Naive thymus-derived CD8-positive, alpha-beta T cell (primary cell): ENCODE measurements around the gene DGUOK. TPM values are rescaled to one million over a fixed set of nuclear protein-coding genes. Genes with fewer than 3 reads are reported as not detected.

Experiments
- ATAC-seq, 2 donors: fragments of 150-1000 bp; cut with Tn5 transposase in 1 of 2; sonication (Bioruptor Pico), chemical (Tn5 transposase) in 1 of 2; 1 replicate in 1 of 2; 2 replicates in 1 of 2; pipeline ENCODE4 v1.10.0; 2021; ENCODE audit warnings: mild to moderate bottlenecking in 2 of 2, moderate library complexity in 2 of 2
- POLR2A ChIA-PET: fragments of 350-600 bp; sonication (Branson Sonifier 250); formaldehyde crosslinking; loops from one replicate; lab custom pipeline; 2021; ENCODE audit warnings: antibody characterized with exemption; lab: Charles Lee
- DNase-seq, 10 donors: peaks; one replicate each; pipeline versions ENCODE4 v3.0.0 to v3.0.0-alpha.2; 2020 to 2022
- H3K27ac Mint-ChIP-seq, 10 donors: one replicate each; pipeline ENCODE4 v1.8.0; 2020 to 2022; ENCODE audit warnings: mild to moderate bottlenecking in 10 of 10, mixed read lengths in 10 of 10, moderate library complexity in 4 of 10, inconsistent platforms in 1 of 10
- H3K27me3 Mint-ChIP-seq, 5 donors: one replicate each; pipeline ENCODE4 v1.8.0; 2021 to 2022; ENCODE audit warnings: mixed read lengths in 5 of 5
- H3K36me3 Mint-ChIP-seq, 3 donors: one replicate each; pipeline ENCODE4 v1.8.0; 2020 to 2022; ENCODE audit warnings: mixed read lengths in 3 of 3, mild to moderate bottlenecking in 2 of 3, inconsistent platforms in 1 of 3
- H3K4me1 Mint-ChIP-seq, 4 donors: one replicate each; pipeline ENCODE4 v1.8.0; 2021 to 2022; ENCODE audit warnings: mixed read lengths in 4 of 4
- H3K4me3 Mint-ChIP-seq, 10 donors: one replicate each; pipeline ENCODE4 v1.8.0; 2020 to 2022; ENCODE audit warnings: mild to moderate bottlenecking in 10 of 10, mixed read lengths in 10 of 10, moderate library complexity in 6 of 10, inconsistent platforms in 1 of 10
- H3K9me3 Mint-ChIP-seq, 9 donors: one replicate each; pipeline ENCODE4 v1.8.0; 2020 to 2022; ENCODE audit warnings: mixed read lengths in 9 of 9, mild to moderate bottlenecking in 3 of 9, inconsistent platforms in 1 of 9, moderate library complexity in 1 of 9
- polyA plus RNA-seq, 3 donors: library from polyadenylated mRNA; unstranded; fragments of 300-500 nt; fragmentation: Illumina TruSeq; gene quantifications; one replicate each; pipeline ENCODE4 v1.2.3, GENCODE V29; 2021
- total RNA-seq, 8 experiments: library from RNA in 2 of 8; stranded (reverse) in 2 of 8; gene quantifications; one replicate each; pipeline ENCODE4 v1.2.3 and lab custom pipeline; 2021 to 2026

The DGUOK gene
- total and polyA plus RNA-seq, 5 experiments from 2014 or later: 70.3 to 219 (median 207) TPM

DNA sequence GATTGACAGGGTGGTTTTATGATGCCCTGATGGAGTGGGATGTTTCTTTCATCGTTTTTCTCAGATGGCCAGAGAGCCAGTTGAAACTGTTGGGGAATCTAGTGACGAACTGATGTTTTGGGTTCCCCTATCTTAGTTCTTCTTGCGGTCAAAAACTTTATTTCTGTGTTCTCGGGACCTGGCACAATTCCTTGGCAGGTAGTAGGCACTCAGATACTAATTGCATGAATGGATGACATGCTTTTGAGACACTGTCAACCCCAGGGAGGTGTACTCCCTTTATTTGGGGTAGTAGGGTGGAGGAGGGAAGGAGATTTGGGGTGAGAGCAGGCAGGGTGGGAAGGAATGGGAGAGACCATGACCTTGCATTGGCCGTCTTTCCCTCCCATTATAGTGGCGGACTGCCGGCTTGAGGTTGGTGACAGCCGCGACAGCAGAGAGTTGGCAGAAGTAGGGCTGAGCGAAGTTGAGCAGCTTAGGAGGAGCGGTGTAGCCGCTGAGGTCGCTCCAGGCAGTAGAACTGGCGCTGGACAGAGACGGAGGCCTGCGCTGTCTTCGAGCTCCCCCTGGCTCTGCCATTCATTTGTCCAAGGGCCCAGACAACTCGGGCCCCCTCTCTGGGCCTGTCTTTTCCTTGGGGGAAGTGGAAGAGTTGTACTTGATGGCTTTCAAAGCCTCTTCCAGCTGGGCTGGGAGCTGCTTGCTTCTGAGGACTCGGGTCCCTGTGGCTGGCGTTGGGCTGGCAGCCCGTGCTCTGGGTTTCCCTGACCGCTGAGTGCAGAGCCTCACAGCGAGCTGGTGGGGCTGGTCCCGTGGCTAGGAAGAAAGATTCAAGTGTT, 60.6 kb downstream of the DGUOK start:
- H3K36me3 Mint-ChIP-seq: peaks cover 8 to 39% (median 17%) of the 10 kb centered on the region in 3 donors
- H3K4me1 Mint-ChIP-seq: peaks cover 49 to 80% (median 78%) of the 10 kb centered on the region in 4 donors
- H3K9me3 Mint-ChIP-seq: peaks cover 0 to 3% (median 0%) of the 10 kb centered on the region in 9 donors
- H3K4me3 Mint-ChIP-seq: peak overlapping the region; percentile 78 to 91 (median 86)
- POLR2A ChIA-PET: interaction anchor here (0.6 to 4.0 kb wide), 18 partner anchors 9 to 191 kb away, joined by 3 to 21 read pairs (median 4); partner anchors contain the start of genes DGUOK, MOB1A and STAMBP
- H3K27me3 Mint-ChIP-seq: no peaks in the 10 kb centered on the region
- DNase-seq (peak in 8 of 10 donors; percentile 17 to 69 (median 40)), ATAC-seq (peak; percentile 24 to 35)
- H3K27ac Mint-ChIP-seq: peak overlapping the region; percentile 66 to 95 (median 86)

GRCh38 chr2:73987948-73988700, 61.4 kb downstream of the DGUOK start:
- H3K4me1 Mint-ChIP-seq: peaks cover 47 to 81% (median 76%) of the 10 kb centered on the region in 4 donors
- ATAC-seq: no peak

GRCh38 chr2:73989972-73990371, 63.3 kb downstream of the DGUOK start:
- Mint-ChIP-seq H3K9me3 (peaks cover 0 to 3% (median 0%) of the 10 kb centered on the region in 9 donors), H3K4me3 (peak overlapping the region in 7 of 10 donors; percentile 15 to 87 (median 66)), H3K27ac (peak overlapping the region in 3 of 10 donors; percentile 27 to 60 (median 38)), H3K36me3 (peaks cover 8 to 50% (median 17%) of the 10 kb centered on the region in 3 donors), H3K27me3 (no peaks in the 10 kb centered on the region), H3K4me1 (peaks cover 53 to 90% (median 83%) of the 10 kb centered on the region in 4 donors)
- DNase-seq (no peak), ATAC-seq (no peak)
- POLR2A ChIA-PET: no interaction called here

More at GRCh38 chr2:73987948-73988700, 61.4 kb downstream of the DGUOK start:
- Mint-ChIP-seq H3K27ac (peak overlapping the region in 9 of 10 donors; percentile 2 to 90 (median 76)), H3K4me3 (peak overlapping the region; percentile 78 to 91 (median 86)), H3K36me3 (peaks cover 8 to 44% (median 17%) of the 10 kb centered on the region in 3 donors), H3K27me3 (no peaks in the 10 kb centered on the region), H3K9me3 (peaks cover 0 to 3% (median 0%) of the 10 kb centered on the region in 9 donors)
- DNase-seq: peak in 1 of 10 donors; percentile 37
- POLR2A ChIA-PET: interaction anchor here (0.8 to 4.0 kb wide), 13 partner anchors 10 to 190 kb away, joined by 3 to 21 read pairs (median 4); partner anchors contain the start of genes DGUOK, MOB1A and STAMBP

DNA sequence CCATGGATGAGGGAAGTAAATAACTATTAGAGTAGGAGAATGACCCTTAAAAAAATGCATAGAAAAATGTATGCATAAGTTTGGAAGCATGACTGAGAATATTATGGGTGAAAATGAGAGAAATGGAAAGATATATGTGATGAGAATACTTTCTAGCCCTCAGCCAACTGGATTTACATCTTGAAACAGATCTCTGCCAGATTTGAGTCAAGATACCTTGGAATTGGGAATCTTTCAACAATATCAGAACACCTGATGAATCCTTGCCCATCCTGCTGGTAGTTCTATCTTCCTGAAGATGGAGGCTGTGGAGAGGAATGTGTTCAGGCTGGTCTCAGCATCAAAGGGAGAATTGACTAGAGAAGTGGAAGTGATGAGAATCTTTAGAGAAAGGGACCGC, 63.9 kb downstream of the DGUOK start:
- ATAC-seq (no peak), DNase-seq (peak in 1 of 10 donors; percentile 8)
- Mint-ChIP-seq H3K36me3 (peaks cover 8 to 50% (median 17%) of the 10 kb centered on the region in 3 donors), H3K27me3 (no peaks in the 10 kb centered on the region), H3K4me1 (peaks cover 54 to 94% (median 87%) of the 10 kb centered on the region in 4 donors), H3K27ac (peak overlapping the region in 6 of 10 donors; percentile 3 to 86 (median 57)), H3K9me3 (peaks cover 0 to 3% (median 0%) of the 10 kb centered on the region in 9 donors), H3K4me3 (peak overlapping the region in 7 of 10 donors; percentile 15 to 85 (median 33))
- POLR2A ChIA-PET: no interaction called here

GRCh38 chr2:73992036-73992435, 65.4 kb downstream of the DGUOK start:
- Mint-ChIP-seq H3K4me1 (peaks cover 47 to 93% (median 86%) of the 10 kb centered on the region in 4 donors), H3K9me3 (peaks cover 0 to 3% (median 0%) of the 10 kb centered on the region in 9 donors), H3K4me3 (peak overlapping the region in 6 of 10 donors; percentile 5 to 71 (median 36)), H3K27ac (peak overlapping the region in 3 of 10 donors; percentile 5 to 78 (median 68)), H3K36me3 (peaks cover 8 to 46% (median 17%) of the 10 kb centered on the region in 3 donors), H3K27me3 (no peaks in the 10 kb centered on the region)
- no peak for ATAC-seq
- no peak for DNase-seq
- POLR2A ChIA-PET: interaction anchor here (0.6 to 0.7 kb wide), 2 partner anchors 43 to 187 kb away, joined by 3 to 4 read pairs; no protein-coding TSS in a partner anchor

DNA sequence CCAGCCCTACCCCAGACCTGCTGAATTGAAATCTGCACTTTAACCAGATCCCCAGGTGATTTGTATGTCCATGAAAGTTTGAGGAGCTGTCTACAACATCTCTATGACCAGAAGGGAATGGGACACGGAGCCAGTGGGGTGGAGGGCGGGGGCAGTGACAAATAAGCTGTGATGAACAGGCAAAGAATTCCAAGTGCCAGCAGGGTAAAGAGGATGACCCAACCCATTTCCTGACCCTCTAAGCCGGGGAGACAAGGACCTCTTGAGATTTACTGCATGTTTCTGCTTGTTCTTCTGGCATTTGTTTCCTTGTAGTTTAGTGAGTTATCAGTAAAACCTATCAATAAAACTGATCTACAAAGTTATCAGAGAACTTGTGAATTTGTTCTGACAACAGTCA, 66.7 kb downstream of the DGUOK start:
- Mint-ChIP-seq H3K9me3 (peaks cover 0 to 3% (median 0%) of the 10 kb centered on the region in 9 donors), H3K27ac (peak overlapping the region in 9 of 10 donors; percentile 13 to 77 (median 64)), H3K36me3 (peaks cover 8 to 45% (median 17%) of the 10 kb centered on the region in 3 donors), H3K27me3 (no peaks in the 10 kb centered on the region), H3K4me1 (peaks cover 50 to 92% (median 86%) of the 10 kb centered on the region in 4 donors), H3K4me3 (peak overlapping the region in 7 of 10 donors; percentile 0 to 35 (median 17))
- POLR2A ChIA-PET: no interaction called here
- DNase-seq (peak in 1 of 10 donors; percentile 45), ATAC-seq (no peak)

DNA sequence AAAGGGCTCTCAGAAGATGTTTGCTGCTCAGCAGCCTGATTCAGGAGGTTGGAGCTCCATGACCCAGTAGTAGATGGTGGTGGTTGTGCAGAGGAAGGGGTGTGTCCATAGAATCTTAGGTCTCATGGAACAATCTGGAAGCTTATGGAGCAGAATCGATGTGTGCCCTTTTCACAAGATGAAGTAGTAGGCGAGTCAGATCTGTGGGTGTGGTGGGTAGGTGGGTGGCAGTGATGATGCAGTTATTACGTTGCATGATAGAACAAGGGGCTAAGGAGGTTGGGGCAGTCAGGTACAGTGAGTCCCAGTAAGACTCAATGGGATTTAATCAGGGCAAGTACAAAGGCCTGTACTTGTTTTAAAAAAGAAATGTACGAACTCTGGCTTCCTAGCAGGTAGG, 67.1 kb downstream of the DGUOK start:
- DNase-seq (no peak), ATAC-seq (no peak)
- H3K27me3 Mint-ChIP-seq: no peaks in the 10 kb centered on the region
- POLR2A ChIA-PET: interaction anchor here (0.6 kb wide), 1 partner anchor 54 kb away, joined by 4 read pairs; no protein-coding TSS in a partner anchor
- peaks cover 8 to 43% (median 15%) of the 10 kb centered on the region in 3 donors for H3K36me3 Mint-ChIP-seq
- peak overlapping the region; percentile 13 to 79 (median 62) for H3K27ac Mint-ChIP-seq
- peaks cover 0 to 3% (median 0%) of the 10 kb centered on the region in 9 donors for H3K9me3 Mint-ChIP-seq
- peak overlapping the region in 7 of 10 donors; percentile 0 to 35 (median 17) for H3K4me3 Mint-ChIP-seq
- H3K4me1 Mint-ChIP-seq: peaks cover 51 to 92% (median 86%) of the 10 kb centered on the region in 4 donors

DNA sequence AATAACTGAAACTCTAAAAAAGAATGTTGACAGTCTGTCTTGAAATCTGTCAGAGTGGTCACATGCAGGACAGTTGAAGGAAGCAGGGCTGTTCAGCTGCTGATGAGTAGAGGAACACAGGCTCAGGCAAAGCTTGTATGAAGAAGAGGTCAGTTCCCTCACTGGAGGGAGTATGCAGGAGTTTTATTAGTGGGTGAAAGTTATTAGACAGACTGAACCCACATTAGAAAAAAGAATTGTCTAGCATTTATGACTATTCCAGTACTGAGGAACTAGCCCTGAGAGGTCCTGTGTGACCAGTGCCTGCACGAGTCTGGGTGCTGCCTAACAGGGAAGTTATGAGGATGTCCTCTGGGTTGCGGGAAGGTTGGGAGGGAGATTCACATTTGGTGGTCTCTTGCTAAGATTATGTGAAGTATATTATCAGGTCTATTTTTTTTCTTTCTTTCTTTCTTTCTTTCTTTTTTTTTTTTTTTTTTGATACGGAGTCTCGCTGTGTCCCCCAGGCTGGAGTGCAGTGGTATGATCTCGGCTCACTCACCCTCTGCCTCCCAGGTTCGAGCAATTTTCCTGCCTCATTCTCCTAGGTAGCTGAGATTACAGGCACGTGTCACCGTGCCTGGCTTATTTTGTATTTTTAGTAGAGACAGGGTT, 67.6 kb downstream of the DGUOK start:
- H3K4me3 Mint-ChIP-seq: peak overlapping the region in 6 of 10 donors; percentile 0 to 36 (median 17)
- no peaks in the 10 kb centered on the region for H3K27me3 Mint-ChIP-seq
- peaks cover 0 to 3% (median 0%) of the 10 kb centered on the region in 9 donors for H3K9me3 Mint-ChIP-seq
- peaks cover 8 to 41% (median 15%) of the 10 kb centered on the region in 3 donors for H3K36me3 Mint-ChIP-seq
- ATAC-seq (no peak), DNase-seq (no peak)
- POLR2A ChIA-PET: interaction anchor here (0.6 kb wide), 2 partner anchors 54 to 90 kb away, joined by 3 to 4 read pairs; no protein-coding TSS in a partner anchor
- peak overlapping the region; percentile 13 to 79 (median 64) for H3K27ac Mint-ChIP-seq
- H3K4me1 Mint-ChIP-seq: peaks cover 54 to 92% (median 87%) of the 10 kb centered on the region in 4 donors

- ATAC-seq (no peak), DNase-seq (no peak)
- Mint-ChIP-seq H3K4me1 (peaks cover 50 to 93% (median 87%) of the 10 kb centered on the region in 4 donors), H3K4me3 (no peak overlapping the region), H3K27me3 (no peaks in the 10 kb centered on the region), H3K9me3 (peaks cover 0 to 3% (median 0%) of the 10 kb centered on the region in 9 donors), H3K36me3 (peaks cover 1 to 26% (median 8%) of the 10 kb centered on the region in 3 donors), H3K27ac (peak overlapping the region in 3 of 10 donors; percentile 23 to 39 (median 27))
- POLR2A ChIA-PET: no interaction called here
Measured at GRCh38 chr2:73995810-73996209, 69.1 kb downstream of the DGUOK start.

- DNase-seq: no peak
- ATAC-seq: no peak
- Mint-ChIP-seq H3K4me1 (peaks cover 59 to 92% (median 88%) of the 10 kb centered on the region in 4 donors), H3K4me3 (peak overlapping the region in 4 of 10 donors; percentile 20 to 46 (median 32)), H3K9me3 (no peaks in the 10 kb centered on the region), H3K27me3 (no peaks in the 10 kb centered on the region), H3K27ac (peak overlapping the region in 9 of 10 donors; percentile 16 to 93 (median 90)), H3K36me3 (peaks cover 0 to 6% (median 0%) of the 10 kb centered on the region in 3 donors)
- POLR2A ChIA-PET: interaction anchor here (1.5 kb wide), 1 partner anchor 10 kb away, joined by 4 read pairs; no protein-coding TSS in a partner anchor
Measured at GRCh38 chr2:73997813-73998212, 71.1 kb downstream of the DGUOK start.

DNA sequence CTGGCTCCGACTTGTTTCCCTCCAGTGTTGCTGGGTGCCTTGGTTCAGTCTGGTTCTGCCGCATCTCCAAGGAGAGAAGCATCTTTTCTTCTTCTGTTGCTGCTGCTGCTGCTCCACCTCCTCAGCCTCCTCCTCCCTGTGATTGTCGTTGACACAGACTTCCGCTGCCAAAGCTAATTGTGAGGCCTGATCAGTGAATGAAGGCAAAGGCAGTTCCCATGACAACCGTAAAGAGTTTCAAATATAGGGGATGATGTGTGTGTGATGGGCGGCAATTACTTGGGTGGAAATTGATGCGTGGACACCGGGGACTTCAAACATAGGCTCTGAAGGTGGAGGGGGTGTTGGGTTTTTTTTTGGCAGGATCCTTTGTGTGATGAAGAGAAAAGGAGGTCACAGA, 71.8 kb downstream of the DGUOK start:
- no peaks in the 10 kb centered on the region for H3K27me3 Mint-ChIP-seq
- ATAC-seq (peak; percentile 11 to 52), DNase-seq (peak in 6 of 10 donors; percentile 17 to 73 (median 52))
- peaks cover 0 to 6% (median 0%) of the 10 kb centered on the region in 3 donors for H3K36me3 Mint-ChIP-seq
- H3K4me1 Mint-ChIP-seq: peaks cover 59 to 89% (median 86%) of the 10 kb centered on the region in 4 donors
- POLR2A ChIA-PET: interaction anchor here (1.5 kb wide), 1 partner anchor 11 kb away, joined by 4 read pairs; no protein-coding TSS in a partner anchor
- H3K4me3 Mint-ChIP-seq: peak overlapping the region in 5 of 10 donors; percentile 20 to 39 (median 31)
- peak overlapping the region; percentile 47 to 93 (median 91) for H3K27ac Mint-ChIP-seq
- H3K9me3 Mint-ChIP-seq: no peaks in the 10 kb centered on the region
